Measurements from ENCODE around the gene NAP1L5.

NAP1L5 gene, protein sequence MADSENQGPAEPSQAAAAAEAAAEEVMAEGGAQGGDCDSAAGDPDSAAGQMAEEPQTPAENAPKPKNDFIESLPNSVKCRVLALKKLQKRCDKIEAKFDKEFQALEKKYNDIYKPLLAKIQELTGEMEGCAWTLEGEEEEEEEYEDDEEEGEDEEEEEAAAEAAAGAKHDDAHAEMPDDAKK
- total RNA-seq: 3.9 to 7.1 reads per million in 2 donors

DNA sequence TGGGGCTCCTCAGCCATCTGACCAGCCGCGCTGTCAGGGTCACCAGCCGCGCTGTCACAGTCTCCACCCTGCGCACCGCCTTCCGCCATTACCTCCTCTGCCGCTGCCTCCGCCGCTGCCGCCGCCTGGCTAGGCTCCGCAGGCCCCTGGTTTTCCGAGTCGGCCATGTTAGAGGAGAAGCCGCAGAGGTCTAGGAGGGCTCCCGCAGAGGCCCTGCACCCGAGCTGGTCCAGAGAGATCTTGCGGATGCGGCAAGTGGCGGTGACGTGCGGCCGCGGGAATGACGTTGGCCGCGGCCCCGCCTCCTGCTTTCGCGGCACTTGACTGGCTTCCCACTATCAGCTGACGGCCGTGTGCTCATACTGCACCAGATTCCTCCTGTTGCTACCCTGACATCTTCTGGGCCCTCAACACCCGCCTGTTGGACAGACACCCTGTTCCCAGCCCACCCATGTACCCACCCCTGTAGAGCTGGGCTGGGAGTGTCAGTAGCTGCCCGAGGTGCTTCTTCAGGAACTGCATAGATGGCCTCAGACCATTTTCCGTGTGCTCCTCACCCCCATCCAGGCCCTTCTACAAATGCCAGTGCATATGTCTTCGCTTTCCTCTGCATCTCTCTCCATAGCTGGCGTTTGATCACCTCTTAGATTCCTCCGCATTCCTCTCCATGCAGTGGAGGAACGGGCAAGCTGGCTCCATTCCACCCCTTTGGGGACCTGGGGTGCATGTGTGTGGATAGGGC, at the start of gene NAP1L5:
TSS of gene NAP1L5 (minus strand) at position 242 of the 742 bp plus-strand sequence. CDS start at position 167, 75 bp downstream.
- DNase-seq: peak; percentile 66

DNA sequence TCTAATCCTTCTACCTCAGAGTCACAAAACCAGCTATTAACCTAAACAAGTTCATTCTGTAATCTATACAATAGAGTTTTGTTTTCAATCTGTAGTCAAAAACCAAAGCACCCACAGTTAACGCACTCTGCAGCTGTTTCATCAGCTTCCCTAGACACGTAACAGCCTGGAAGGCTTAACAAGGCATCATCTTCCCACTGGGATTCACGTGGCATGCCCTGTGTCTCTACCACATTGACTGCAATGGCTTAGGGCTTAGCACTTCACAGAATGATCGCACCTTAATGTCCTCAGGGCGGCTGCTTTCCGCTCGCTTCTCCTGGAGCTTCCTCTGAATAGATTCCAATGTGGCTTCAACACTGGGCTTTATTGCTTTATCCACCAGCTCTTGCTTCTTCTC, 49.7 kb upstream of the NAP1L5 start:
- DNase-seq: no peak

DNA sequence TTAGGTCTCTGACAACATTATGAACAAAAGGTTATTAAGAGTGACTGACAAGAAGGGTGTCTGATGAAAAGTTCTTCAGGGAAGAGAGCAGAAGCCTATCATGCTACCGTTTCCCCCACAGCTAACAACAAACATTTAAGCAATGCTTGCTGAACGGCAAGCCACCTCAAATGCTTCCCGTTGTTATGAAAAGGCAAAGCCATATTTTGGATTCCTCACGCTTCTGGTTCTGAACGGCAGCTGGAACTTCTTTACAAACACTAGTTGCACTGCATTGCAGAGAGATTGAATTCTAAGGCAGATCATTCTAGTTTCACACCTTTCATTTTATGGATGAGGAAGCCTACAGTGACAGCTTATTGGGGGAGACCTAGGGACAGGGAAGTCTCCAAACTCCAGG, 48.6 kb upstream of the NAP1L5 start:
- no peak for DNase-seq

- DNase-seq: no peak
Observed at GRCh38 chr4:88745581-88746163, 48.0 kb upstream of the NAP1L5 start.

GRCh38 chr4:88745175-88745574, 47.5 kb upstream of the NAP1L5 start:
- DNase-seq: no peak

GRCh38 chr4:88744609-88745008, 47.0 kb upstream of the NAP1L5 start:
- no peak for DNase-seq

DNA sequence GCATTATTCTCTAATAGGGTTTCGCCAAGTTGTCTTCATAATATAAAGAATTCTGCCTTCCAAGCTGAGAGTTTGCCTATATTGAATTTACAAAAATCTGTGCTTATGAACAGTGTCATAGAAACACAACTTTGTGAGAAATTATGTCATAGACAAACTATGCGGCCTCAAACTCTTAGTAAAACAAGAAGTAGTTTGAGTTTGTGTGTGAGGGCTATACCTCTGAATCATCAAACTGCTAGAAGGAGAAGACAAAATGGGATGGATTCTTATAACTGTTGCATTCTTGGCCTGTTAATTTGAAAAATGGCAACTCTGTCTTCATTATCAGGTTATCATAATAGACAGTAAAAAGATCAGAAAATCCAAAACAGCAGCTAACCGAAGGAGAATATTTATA, 46.1 kb upstream of the NAP1L5 start:
- no peak for DNase-seq

DNA sequence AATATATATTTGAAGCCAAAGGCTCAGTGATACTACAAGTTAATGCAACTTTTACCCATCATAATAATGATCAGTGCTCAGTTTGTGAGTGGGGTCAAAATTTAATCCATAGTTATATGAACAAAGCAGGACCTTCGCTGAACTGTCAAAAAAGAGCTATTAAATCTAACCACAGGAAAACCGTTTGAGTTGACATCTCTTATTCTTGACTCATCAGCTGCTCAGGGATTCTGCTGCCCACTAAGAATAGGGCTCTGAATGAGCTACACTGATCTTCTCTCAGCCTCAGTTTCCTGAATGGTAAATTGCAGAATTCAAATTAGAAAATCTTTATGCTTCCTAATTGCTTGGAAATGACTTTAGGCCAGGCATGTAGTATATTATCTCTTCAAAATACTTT, 44.9 kb upstream of the NAP1L5 start:
- DNase-seq: no peak

DNA sequence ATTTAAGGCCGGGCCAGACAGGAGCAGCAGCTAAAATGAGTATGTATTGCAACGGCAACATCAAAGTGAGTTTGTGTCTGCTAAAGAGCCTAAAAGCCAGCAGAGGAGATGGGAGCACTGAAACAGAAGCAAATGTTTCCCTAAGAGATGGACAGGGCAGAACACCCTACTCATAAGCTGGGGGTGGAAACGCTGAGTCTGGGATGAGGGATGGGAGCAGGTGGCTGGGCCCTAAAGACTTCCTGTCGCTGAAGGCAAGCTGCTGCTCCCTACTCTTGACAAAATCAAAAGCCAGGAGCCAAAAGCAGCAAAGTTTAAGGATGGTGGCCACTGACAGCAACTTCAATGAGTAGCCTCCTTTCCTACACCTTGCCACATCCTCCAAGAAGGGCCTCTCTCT, 40.6 kb upstream of the NAP1L5 start:
- DNase-seq: no peak

DNA sequence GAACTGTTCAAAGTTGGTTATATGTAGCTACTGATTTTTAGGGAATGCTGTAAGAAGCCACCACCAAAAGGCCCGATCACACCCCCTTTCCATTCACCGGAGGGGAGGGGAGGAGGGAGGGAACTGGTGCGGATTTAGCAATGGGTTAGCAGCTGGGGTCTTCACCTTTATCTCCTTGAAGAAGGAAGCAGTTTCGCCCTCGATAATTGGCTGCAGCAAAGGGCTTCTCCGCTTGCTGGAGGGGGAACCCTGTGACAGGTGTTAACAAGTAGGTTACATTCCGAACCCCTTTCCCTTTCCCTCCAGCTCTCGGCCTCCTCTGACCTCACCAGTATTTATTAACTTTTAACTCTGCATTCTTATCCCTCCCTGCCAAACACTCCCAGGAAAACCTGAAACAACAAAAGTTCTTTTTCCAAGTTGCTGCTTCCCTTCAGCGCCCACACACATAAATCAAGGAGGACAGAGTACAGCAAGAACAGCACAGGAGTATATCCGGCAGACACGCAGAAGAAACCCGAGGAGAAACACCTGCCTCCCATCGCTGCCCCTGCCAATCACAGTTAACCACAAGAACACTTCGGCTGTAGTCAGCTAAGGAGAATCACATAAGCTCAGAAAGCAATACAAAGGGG, 39.8 kb upstream of the NAP1L5 start:
- no peak for DNase-seq

DNA sequence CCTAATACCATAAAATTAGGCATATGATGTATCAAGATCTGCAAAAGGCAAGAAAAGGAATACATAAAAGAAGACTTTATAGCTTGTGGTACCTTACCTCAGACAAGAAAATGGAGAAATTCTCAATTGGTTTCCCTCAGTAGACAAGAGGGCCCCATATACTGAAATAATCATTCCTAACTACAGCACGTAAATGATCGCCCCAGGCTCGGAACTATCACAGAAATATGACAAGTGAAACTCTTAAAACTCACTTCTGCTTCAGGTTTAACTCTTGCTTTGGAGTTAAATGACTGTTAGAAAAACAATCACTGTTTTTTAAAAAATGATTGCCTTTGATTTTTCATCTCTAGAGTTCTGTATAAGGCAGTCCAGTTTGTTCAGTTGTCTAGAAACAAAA, 38.6 kb upstream of the NAP1L5 start:
- DNase-seq: no peak

DNA sequence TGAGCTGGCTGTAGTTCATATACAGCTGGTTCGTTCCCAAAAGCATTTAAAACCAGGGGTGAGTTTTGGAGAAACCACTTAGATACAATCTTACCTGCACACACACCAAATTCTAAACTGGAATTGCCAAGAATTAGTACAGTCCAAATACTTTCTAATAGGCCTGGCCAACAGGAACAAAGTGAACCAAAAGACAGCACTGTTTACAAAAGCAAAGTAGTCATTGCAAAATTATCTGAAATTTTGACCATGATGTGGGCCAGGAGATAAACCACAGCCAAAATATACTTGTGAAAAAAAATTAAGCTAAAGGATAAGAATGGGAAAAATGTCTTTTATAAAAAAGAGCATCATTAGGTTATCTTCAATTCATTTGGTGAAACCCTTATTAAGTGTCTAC, 37.9 kb upstream of the NAP1L5 start:
- no peak for DNase-seq

DNA sequence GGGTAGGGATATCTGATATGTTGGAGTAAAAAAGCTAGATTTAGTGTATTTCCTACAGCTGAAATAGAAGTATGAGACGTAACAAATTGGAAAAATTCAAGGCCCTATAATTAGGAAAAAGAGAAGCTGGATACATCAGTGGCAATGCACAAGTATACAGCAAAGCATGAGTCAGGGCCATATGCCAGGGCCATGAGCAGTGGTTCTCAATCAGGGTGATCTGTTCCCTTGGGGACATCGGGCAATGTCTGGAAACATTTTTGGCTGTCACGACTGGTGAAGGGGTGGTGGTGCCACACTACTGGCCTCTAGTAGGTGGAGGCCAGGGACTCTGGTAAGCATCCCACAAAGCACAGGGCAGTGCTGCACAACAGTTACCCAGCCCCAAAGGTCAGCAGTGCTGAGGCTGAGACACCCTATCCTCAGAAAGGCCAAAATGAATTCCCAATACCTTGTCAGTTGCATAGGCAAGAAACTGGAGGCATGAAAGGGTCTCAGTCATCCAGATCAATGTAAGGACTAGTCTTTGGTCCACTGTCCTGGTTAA, 36.8 kb upstream of the NAP1L5 start:
- no peak for DNase-seq

DNA sequence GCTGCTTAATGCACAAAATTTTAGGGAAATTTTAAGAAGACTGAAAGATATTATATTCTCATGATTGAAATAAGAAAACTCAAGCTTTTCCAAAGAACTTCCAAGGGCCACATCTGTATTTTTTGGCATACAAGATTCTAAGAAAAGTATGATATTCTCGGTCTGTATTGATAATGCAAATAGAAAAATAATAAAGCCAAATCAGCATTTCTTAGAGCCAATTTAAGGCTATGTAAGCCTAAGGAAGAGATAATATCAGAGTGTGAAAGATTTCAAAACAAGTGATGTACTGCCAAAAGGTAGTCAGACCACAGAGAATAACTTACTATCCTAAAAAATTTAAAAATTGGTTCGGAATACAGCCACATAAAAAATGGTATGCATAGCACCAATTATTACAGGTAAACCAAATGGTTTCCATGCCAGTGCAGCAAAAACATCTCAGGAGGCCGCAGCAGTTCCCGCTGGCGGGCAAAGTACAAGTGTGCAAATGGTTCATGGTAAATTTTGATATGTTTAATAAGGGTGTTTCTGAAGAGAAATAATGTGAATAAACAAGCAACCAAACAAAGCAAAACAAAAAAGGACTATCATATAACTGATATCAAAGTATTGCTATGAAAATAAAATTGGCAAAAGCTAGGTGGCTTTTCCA, 35.2 kb upstream of the NAP1L5 start:
- no peak for DNase-seq

- no peak for DNase-seq
Observed at GRCh38 chr4:88731381-88731780, 33.8 kb upstream of the NAP1L5 start.

DNA sequence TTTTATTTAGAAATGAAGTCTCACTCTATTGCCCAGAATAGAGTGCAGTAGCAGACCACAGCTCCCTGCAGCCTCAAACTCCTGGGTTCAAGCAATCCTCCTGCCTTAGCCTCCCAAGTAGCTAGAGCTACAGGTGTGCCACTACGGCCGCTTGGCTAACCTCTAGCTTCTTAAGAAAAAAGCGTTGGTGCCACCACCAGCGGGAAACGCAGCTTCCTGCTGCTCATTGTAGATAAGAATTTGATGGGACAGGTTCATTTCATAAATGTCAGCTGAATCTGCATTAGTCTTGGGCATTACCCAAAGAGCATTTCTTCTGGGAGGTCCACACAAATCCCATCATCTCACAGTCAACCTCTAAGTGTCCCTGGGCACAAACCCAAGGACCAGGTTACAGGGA, 33.2 kb upstream of the NAP1L5 start:
- no peak for DNase-seq

- DNase-seq: no peak
Observed at GRCh38 chr4:88729146-88729760, 31.6 kb upstream of the NAP1L5 start.

DNA sequence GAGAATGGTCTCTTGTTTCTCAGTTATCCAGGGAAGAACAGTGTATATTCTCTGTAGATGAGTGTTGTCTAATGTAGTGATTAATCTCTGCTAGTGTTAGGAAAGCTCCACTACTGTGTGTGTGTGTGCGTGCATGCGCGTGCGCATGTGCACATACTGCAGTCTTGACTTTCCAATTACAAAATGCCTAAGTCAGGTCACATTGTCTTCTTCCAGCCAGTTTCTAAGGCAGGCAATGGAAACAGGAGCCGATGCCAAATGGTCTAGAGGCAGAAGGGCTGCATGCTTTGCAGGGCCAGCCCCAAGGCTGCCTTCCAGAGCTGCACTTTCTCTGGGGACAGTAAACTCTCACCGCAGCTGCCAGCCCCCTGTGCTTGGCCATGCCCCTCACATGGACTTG, 30.5 kb upstream of the NAP1L5 start:
- no peak for DNase-seq

GRCh38 chr4:88725986-88726385, 28.4 kb upstream of the NAP1L5 start:
- no peak for DNase-seq

DNA sequence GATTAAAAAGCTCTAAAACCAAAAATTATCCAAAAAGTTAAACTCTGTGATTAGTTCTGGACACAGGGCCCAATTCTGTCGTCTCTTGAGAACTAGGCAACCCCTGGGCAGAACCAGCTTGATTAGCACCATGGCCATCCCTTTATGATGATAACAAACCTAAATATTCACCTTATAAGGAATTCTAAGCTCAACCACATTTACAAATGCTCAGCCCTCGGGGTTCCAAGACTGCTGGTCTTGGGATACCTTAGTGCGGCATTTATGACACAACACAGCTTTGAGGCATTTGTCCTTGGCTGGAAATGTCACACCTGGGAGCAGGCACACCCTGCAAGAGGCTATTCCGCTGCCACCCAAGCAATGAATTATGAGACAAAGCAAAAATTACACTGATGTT, 27.5 kb upstream of the NAP1L5 start:
- no peak for DNase-seq

DNA sequence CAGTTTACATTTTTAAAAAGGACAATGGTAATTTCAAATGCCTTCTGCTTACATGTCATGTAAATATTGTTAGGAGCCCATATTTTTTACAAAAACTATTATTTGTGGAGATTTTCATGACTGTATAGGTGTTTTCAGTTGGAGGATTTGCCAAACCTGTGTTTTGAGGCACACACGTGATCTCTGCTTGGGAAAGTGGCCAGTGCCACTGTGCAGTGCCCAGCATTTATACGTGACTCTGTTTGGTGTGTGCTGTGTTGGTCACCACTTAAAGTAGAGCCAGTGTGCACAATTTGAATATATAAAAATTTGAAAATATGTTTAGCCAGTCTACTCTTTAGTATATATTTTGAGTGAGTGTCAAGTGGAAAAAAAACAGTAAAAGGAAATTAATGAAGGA, 26.8 kb upstream of the NAP1L5 start:
- no peak for DNase-seq

- DNase-seq: no peak
Observed at GRCh38 chr4:88722828-88723227, 25.2 kb upstream of the NAP1L5 start.
